AG04450 (cell line): Measurements from ENCODE around the gene NMNAT1. TPM values are rescaled to one million over a fixed set of nuclear protein-coding genes. Genes with fewer than 3 reads are reported as not detected.

Experiments
- CTCF ChIA-PET: fragments of 300-600, 350-600 bp; formaldehyde crosslinking; extraction: SDS; loops from one replicate; lab custom pipeline; 2022; ENCODE audit warnings: antibody characterized with exemption, inconsistent platforms; lab: Charles Lee
- POLR2A ChIA-PET: fragments of 350-600 bp; formaldehyde crosslinking; extraction: SDS; loops from one replicate; lab custom pipeline; 2021; ENCODE audit warnings: antibody characterized with exemption, inconsistent platforms; lab: Yijun Ruan, JAX
- DNase-seq: peaks from one replicate; pipeline ENCODE4 v3.0.0-alpha.2; 2011; ENCODE audit warnings: low read depth, low spot score
- H3K27ac ChIP-seq: one replicate; pipeline ENCODE4 v1.5.1; 2012; ENCODE audit warnings: low read depth, low read length, control low read depth
- H3K27me3 ChIP-seq: one replicate; pipeline ENCODE4 v1.6.0; 2012; ENCODE audit warnings: low read length; ENCODE audit not compliant: control insufficient read depth, insufficient read depth
- H3K4me3 ChIP-seq: 2 replicates; pipeline ENCODE4 v1.5.1; 2011; ENCODE audit warnings: mild to moderate bottlenecking, low read depth, low read length, control low read depth
- H3K9me3 ChIP-seq: 2 replicates; pipeline ENCODE4 v1.5.1; 2012; ENCODE audit warnings: low read length; ENCODE audit not compliant: control insufficient read depth, insufficient read depth
- CTCF ChIP-seq: IDR thresholded peaks from 2 replicates; pipeline ENCODE4 v1.5.1; 2011; ENCODE audit warnings: low read depth, low read length, control low read depth, inconsistent platforms
- polyA plus RNA-seq: library from polyadenylated mRNA; depleted of rRNA; stranded (reverse); fragments of >200 nt; gene quantifications from 2 replicates; pipeline ENCODE4 v1.2.3, GENCODE V29; 2011

Gene NMNAT1
- polyA plus RNA-seq, 1 experiment = 16.4 TPM

- peak; percentile 72 for TF ChIP-seq CTCF
- ChIA-PET POLR2A (interaction anchor here (1.0 to 1.6 kb wide), 3 partner anchors 32 to 71 kb away, joined by 4 to 11 read pairs (median 8); no protein-coding TSS in a partner anchor), CTCF (interaction anchor here (0.6 to 3.7 kb wide), 16 partner anchors 9 to 327 kb away, joined by 3 to 73 read pairs (median 4); partner anchors contain the start of gene KIF1B)
- H3K9me3 ChIP-seq = no peaks in the 10 kb centered on the region
- peak overlapping the region; percentile 90 for H3K4me3 ChIP-seq
- DNase-seq = peak; percentile 10
- no peaks in the 10 kb centered on the region for H3K27me3 ChIP-seq
- H3K27ac ChIP-seq = peak overlapping the region; percentile 90
Observed at GRCh38 chr1:9942399-9942938, 806 bp upstream of the NMNAT1 start.

- Histone ChIP-seq H3K4me3 (no peak overlapping the region), H3K27ac (no peak overlapping the region), H3K9me3 (no peaks in the 10 kb centered on the region), H3K27me3 (no peaks in the 10 kb centered on the region)
- POLR2A ChIA-PET = no interaction called here
- no peak for DNase-seq
- CTCF ChIA-PET = no interaction called here
- no peak for TF ChIP-seq CTCF
Observed at GRCh38 chr1:9946315-9946714, 3.0 kb downstream of the NMNAT1 start.

GRCh38 chr1:9957726-9958125, 14.5 kb downstream of the NMNAT1 start:
- Histone ChIP-seq H3K27ac (no peak overlapping the region), H3K27me3 (no peaks in the 10 kb centered on the region), H3K9me3 (no peaks in the 10 kb centered on the region), H3K4me3 (no peak overlapping the region)
- ChIA-PET POLR2A (no interaction called here), CTCF (interaction anchor here (0.6 to 1.1 kb wide), 4 partner anchors 8 to 252 kb away, joined by 3 to 5 read pairs (median 4); no protein-coding TSS in a partner anchor)
- no peak for DNase-seq
- no peak for TF ChIP-seq CTCF

- ChIA-PET CTCF (no interaction called here), POLR2A (no interaction called here)
- Histone ChIP-seq H3K9me3 (no peaks in the 10 kb centered on the region), H3K4me3 (no peak overlapping the region), H3K27me3 (no peaks in the 10 kb centered on the region), H3K27ac (no peak overlapping the region)
- no peak for TF ChIP-seq CTCF
- no peak for DNase-seq
Observed at GRCh38 chr1:9960011-9960410, 16.7 kb downstream of the NMNAT1 start.

GRCh38 chr1:9960706-9961562, 17.7 kb downstream of the NMNAT1 start:
- ChIA-PET CTCF (interaction anchor here (1.1 kb wide), 1 partner anchor 10 kb away, joined by 4 read pairs; no protein-coding TSS in a partner anchor), POLR2A (interaction anchor here (1.0 kb wide), 1 partner anchor 9 kb away, joined by 4 read pairs; no protein-coding TSS in a partner anchor)
- H3K9me3 ChIP-seq = no peaks in the 10 kb centered on the region
- no peak overlapping the region for H3K4me3 ChIP-seq
- TF ChIP-seq CTCF = no peak
- no peak for DNase-seq
- no peaks in the 10 kb centered on the region for H3K27me3 ChIP-seq
- H3K27ac ChIP-seq = no peak overlapping the region
